AG04450 (cell line): Measurements from ENCODE around the gene UBE2B. TPM values are rescaled to one million over a fixed set of nuclear protein-coding genes. Genes with fewer than 3 reads are reported as not detected.
"Not testable (repeated sequence)": the region's sequence is repeated elsewhere in the genome, so short reads cannot be mapped to it uniquely, and the experiment has no call there.

Experiments used
- CTCF ChIA-PET: fragments of 300-600, 350-600 bp; formaldehyde crosslinking; extraction: SDS; loops from one replicate; lab custom pipeline; 2022; ENCODE audit warnings: antibody characterized with exemption, inconsistent platforms; lab: Charles Lee
- POLR2A ChIA-PET: fragments of 350-600 bp; formaldehyde crosslinking; extraction: SDS; loops from one replicate; lab custom pipeline; 2021; ENCODE audit warnings: antibody characterized with exemption, inconsistent platforms; lab: Yijun Ruan, JAX
- DNase-seq: peaks from one replicate; pipeline ENCODE4 v3.0.0-alpha.2; 2011; ENCODE audit warnings: low read depth, low spot score
- H3K27ac ChIP-seq: one replicate; pipeline ENCODE4 v1.5.1; 2012; ENCODE audit warnings: low read depth, low read length, control low read depth
- H3K27me3 ChIP-seq: one replicate; pipeline ENCODE4 v1.6.0; 2012; ENCODE audit warnings: low read length; ENCODE audit not compliant: control insufficient read depth, insufficient read depth
- H3K4me3 ChIP-seq: 2 replicates; pipeline ENCODE4 v1.5.1; 2011; ENCODE audit warnings: mild to moderate bottlenecking, low read depth, low read length, control low read depth
- H3K9me3 ChIP-seq: 2 replicates; pipeline ENCODE4 v1.5.1; 2012; ENCODE audit warnings: low read length; ENCODE audit not compliant: control insufficient read depth, insufficient read depth
- CTCF ChIP-seq: IDR thresholded peaks from 2 replicates; pipeline ENCODE4 v1.5.1; 2011; ENCODE audit warnings: low read depth, low read length, control low read depth, inconsistent platforms
- polyA plus RNA-seq: library from polyadenylated mRNA; depleted of rRNA; stranded (reverse); fragments of >200 nt; gene quantifications from 2 replicates; pipeline ENCODE4 v1.2.3, GENCODE V29; 2011

Gene UBE2B
- polyA plus RNA-seq, 1 experiment: 99.2 TPM

- POLR2A ChIA-PET: no interaction called here
These were observed 46.3 kb downstream of the UBE2B start for GRCh38 chr5:134417707-134418106.

GRCh38 chr5:134418958-134419357 is 47.6 kb downstream of the UBE2B start:
- ChIA-PET CTCF (interaction anchor here (1.3 to 1.4 kb wide), 2 partner anchors 109 to 168 kb away, joined by 4 to 5 read pairs; no protein-coding TSS in a partner anchor), POLR2A (no interaction called here)
- Histone ChIP-seq H3K9me3 (no peaks in the 10 kb centered on the region), H3K27ac (no peak overlapping the region), H3K4me3 (no peak overlapping the region), H3K27me3 (no peaks in the 10 kb centered on the region)
- DNase-seq: no peak
- no peak for TF ChIP-seq CTCF

More at GRCh38 chr5:134417707-134418106, 46.3 kb downstream of the UBE2B start:
- Histone ChIP-seq H3K27me3 (no peaks in the 10 kb centered on the region), H3K4me3 (no peak overlapping the region), H3K27ac (no peak overlapping the region), H3K9me3 (no peaks in the 10 kb centered on the region)
- no peak for TF ChIP-seq CTCF
- DNase-seq: no peak
- CTCF ChIA-PET: interaction anchor here (0.6 to 1.4 kb wide), 3 partner anchors 8 to 160 kb away, joined by 3 to 5 read pairs (median 5); no protein-coding TSS in a partner anchor

- POLR2A ChIA-PET: no interaction called here
These were observed 49.0 kb downstream of the UBE2B start for GRCh38 chr5:134420343-134420742.

GRCh38 chr5:134421038-134421437 is 49.7 kb downstream of the UBE2B start:
- H3K9me3 ChIP-seq, H3K27me3 ChIP-seq, H3K27ac ChIP-seq, POLR2A ChIA-PET, H3K4me3 ChIP-seq, CTCF ChIA-PET, DNase-seq: not testable (repeated sequence)

More at GRCh38 chr5:134420343-134420742, 49.0 kb downstream of the UBE2B start:
- Histone ChIP-seq H3K4me3 (no peak overlapping the region), H3K27ac (no peak overlapping the region), H3K27me3 (no peaks in the 10 kb centered on the region), H3K9me3 (no peaks in the 10 kb centered on the region)
- CTCF ChIA-PET: interaction anchor here (1.4 kb wide), 1 partner anchor 167 kb away, joined by 4 read pairs; no protein-coding TSS in a partner anchor
- no peak for DNase-seq
- no peak for TF ChIP-seq CTCF

GRCh38 chr5:134422791-134423365 is 51.5 kb downstream of the UBE2B start:
- CTCF ChIA-PET: no interaction called here
- POLR2A ChIA-PET: no interaction called here
- no peak for TF ChIP-seq CTCF
- Histone ChIP-seq H3K9me3 (no peaks in the 10 kb centered on the region), H3K4me3 (no peak overlapping the region), H3K27me3 (no peaks in the 10 kb centered on the region), H3K27ac (no peak overlapping the region)
- DNase-seq: no peak
